Ishikawa (cell line): Measurements from ENCODE around the gene NSMCE1.

Experiments used
- CEBPB ChIP-seq: IDR thresholded peaks from 2 replicates; pipeline ENCODE4 v1.6.1; 2012
- CREB1 ChIP-seq: IDR thresholded peaks from 2 replicates; pipeline ENCODE4 v1.6.1; 2012; ENCODE audit warnings: low read depth
- EGR1 ChIP-seq: IDR thresholded peaks from 2 replicates; pipeline ENCODE4 v1.6.1; 2012
- EP300 ChIP-seq: IDR thresholded peaks from 2 replicates; pipeline ENCODE4 v1.6.1; 2012; ENCODE audit warnings: borderline replicate concordance
- FOXM1 ChIP-seq: IDR thresholded peaks from 2 replicates; pipeline ENCODE4 v1.6.1; 2012; ENCODE audit warnings: low read depth, borderline replicate concordance
- MAX ChIP-seq: IDR thresholded peaks from 2 replicates; pipeline ENCODE4 v1.6.1; 2012
- NFIC ChIP-seq: IDR thresholded peaks from 2 replicates; pipeline ENCODE4 v1.6.1; 2012
- RAD21 ChIP-seq: IDR thresholded peaks from 2 replicates; pipeline ENCODE4 v1.6.1; 2012; ENCODE audit warnings: low read depth
- TAF1 ChIP-seq: IDR thresholded peaks from 2 replicates; pipeline ENCODE4 v1.6.1; 2012; ENCODE audit warnings: low read depth, mild to moderate bottlenecking
- TCF12 ChIP-seq: IDR thresholded peaks from 2 replicates; pipeline ENCODE4 v1.6.1; 2012; ENCODE audit warnings: low read depth
- TEAD4 ChIP-seq: IDR thresholded peaks from 2 replicates; pipeline ENCODE4 v1.6.1; 2012
- YY1 ChIP-seq: IDR thresholded peaks from 2 replicates; pipeline ENCODE4 v1.6.1; 2012; ENCODE audit warnings: low read depth
- ZBTB7A ChIP-seq: IDR thresholded peaks from 2 replicates; pipeline ENCODE4 v1.6.1; 2012; ENCODE audit warnings: low read depth
- TF ChIP-seq, protein P1 (sequence below): IDR thresholded peaks from 2 replicates; pipeline ENCODE4 v1.6.1; 2012
- TF ChIP-seq, protein P2 (sequence below): IDR thresholded peaks from 2 replicates; pipeline ENCODE4 v1.6.1; 2012; ENCODE audit warnings: low read depth, mild to moderate bottlenecking

Gene NSMCE1

DNA sequence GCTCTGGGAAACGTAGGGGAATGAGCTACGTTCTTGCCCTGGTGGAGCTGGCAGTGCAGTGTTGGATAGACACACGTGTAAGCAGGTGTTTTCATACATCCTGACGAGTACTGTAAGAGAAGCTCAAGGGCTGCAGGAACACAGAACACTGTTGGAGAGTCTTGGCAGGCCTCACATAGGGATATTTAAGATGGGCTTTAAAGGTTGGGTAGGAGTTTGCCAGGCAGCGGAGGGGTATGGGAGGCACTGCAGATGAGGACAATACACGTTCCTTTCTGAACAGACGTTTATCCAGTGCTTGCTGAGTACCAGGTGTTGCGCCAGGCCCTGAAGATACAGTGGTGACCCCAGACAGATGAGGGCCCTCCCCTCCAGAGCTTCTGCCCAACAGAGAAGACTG is 59.0 kb downstream of the NSMCE1 start:
- no peak for TF ChIP-seq MAX
- no peak for TF ChIP-seq TEAD4
- no peak for TF ChIP-seq YY1
- TF ChIP-seq EGR1 = no peak
- TF ChIP-seq, protein P1, sequence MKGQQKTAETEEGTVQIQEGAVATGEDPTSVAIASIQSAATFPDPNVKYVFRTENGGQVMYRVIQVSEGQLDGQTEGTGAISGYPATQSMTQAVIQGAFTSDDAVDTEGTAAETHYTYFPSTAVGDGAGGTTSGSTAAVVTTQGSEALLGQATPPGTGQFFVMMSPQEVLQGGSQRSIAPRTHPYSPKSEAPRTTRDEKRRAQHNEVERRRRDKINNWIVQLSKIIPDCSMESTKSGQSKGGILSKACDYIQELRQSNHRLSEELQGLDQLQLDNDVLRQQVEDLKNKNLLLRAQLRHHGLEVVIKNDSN = no peak
- no peak for TF ChIP-seq EP300
- no peak for TF ChIP-seq ZBTB7A
- TF ChIP-seq TCF12 = no peak
- no peak for TF ChIP-seq TAF1
- no peak for TF ChIP-seq CEBPB

DNA sequence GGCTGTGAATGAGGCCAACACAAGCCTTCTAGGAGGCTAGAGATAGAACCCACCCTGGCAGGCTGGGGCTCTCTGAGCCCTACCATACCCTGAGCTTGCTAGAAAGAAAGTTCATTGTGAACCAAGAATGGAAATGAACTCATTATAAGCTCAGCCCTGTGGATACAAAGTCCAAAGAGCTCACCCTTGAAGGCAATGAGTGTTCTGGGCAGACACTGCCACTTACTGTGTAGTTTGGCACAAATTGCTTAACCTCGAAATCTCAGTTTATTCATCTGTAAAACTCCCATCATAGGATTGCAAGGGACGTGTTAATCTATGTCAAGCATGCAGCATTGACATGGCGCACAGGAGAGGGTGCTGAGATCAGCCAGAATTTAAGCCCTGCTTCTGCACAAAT is 59.8 kb downstream of the NSMCE1 start:
- no peak for TF ChIP-seq YY1
- no peak for TF ChIP-seq FOXM1
- TF ChIP-seq, protein P1 = no peak
- TF ChIP-seq TAF1 = no peak
- TF ChIP-seq ZBTB7A = no peak
- no peak for TF ChIP-seq RAD21
- TF ChIP-seq CEBPB = no peak
- no peak for TF ChIP-seq MAX
- TF ChIP-seq NFIC = no peak
- TF ChIP-seq, protein P2, sequence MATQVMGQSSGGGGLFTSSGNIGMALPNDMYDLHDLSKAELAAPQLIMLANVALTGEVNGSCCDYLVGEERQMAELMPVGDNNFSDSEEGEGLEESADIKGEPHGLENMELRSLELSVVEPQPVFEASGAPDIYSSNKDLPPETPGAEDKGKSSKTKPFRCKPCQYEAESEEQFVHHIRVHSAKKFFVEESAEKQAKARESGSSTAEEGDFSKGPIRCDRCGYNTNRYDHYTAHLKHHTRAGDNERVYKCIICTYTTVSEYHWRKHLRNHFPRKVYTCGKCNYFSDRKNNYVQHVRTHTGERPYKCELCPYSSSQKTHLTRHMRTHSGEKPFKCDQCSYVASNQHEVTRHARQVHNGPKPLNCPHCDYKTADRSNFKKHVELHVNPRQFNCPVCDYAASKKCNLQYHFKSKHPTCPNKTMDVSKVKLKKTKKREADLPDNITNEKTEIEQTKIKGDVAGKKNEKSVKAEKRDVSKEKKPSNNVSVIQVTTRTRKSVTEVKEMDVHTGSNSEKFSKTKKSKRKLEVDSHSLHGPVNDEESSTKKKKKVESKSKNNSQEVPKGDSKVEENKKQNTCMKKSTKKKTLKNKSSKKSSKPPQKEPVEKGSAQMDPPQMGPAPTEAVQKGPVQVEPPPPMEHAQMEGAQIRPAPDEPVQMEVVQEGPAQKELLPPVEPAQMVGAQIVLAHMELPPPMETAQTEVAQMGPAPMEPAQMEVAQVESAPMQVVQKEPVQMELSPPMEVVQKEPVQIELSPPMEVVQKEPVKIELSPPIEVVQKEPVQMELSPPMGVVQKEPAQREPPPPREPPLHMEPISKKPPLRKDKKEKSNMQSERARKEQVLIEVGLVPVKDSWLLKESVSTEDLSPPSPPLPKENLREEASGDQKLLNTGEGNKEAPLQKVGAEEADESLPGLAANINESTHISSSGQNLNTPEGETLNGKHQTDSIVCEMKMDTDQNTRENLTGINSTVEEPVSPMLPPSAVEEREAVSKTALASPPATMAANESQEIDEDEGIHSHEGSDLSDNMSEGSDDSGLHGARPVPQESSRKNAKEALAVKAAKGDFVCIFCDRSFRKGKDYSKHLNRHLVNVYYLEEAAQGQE = no peak
- TF ChIP-seq EGR1 = no peak
- no peak for TF ChIP-seq CREB1
- no peak for TF ChIP-seq TCF12

DNA sequence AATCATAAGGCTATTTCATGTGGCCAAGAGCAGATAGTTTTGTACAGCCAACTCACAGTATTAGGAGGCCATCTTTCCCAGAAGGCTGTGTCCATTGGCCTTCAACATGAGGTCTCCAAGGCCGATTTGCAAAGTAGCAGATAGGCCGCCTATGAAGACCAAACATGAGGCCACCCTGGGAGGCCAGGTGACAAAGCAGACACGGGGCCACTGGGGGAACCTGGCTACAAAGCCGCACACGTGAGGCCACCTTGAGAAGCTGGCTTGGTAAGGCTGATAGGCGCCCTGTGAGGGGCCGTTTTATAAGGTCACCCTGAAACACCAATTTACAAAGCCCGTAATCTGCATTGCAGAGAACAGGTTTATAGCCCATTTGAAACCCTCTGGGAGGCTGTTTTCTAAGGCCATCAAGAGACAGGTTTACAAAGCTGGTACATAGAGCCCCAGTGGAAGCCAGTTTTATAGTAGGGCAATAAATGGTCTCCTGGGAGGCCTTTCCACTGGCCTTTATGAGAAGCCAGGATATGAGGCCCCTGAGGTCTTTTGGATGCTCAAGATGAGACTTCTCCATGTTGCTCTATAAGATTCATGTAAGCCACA is 60.4 kb downstream of the NSMCE1 start:
- TF ChIP-seq FOXM1 (no peak), CEBPB (no peak), EGR1 (no peak), NFIC (no peak), TEAD4 (no peak), RAD21 (no peak), ZBTB7A (no peak), EP300 (no peak), TCF12 (no peak), CREB1 (no peak), TAF1 (no peak), YY1 (no peak), MAX (no peak)
- TF ChIP-seq, protein P1 = no peak
- TF ChIP-seq, protein P2 = no peak

DNA sequence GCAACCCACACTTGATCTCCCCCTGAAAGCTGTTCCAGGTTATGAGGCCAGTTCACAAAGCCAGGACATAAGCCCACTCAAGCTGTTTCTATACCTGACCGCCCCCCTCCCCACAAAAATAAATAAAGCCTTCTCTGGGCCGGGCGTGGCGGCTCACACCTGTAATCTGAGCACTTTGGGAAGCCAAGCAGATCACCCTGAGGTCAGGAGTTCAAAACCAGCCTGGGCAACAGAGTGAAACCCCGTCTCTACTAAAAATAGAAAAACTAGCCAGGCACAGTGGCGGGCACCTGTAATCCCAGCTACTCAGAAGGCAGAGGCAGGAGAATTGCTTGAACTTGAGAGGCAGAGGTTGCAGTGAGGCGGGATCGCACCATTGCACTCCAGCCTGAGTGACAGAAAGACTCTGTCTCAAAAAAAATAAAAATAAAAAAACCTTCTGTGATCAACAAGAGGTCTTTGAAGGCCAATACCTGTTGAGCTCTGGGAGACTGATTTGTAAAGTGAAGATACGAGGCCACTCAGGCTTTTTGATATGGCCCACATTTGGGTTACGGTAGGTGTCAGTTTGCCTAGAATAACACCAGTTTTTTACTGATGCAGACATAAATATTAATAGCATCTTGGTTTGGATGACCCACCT is 63.0 kb downstream of the NSMCE1 start:
- TF ChIP-seq RAD21 (no peak), TEAD4 (no peak), EGR1 (no peak), YY1 (no peak), MAX (no peak), CREB1 (no peak), ZBTB7A (no peak), TAF1 (no peak), TCF12 (no peak), FOXM1 (no peak), EP300 (no peak), NFIC (no peak)
- TF ChIP-seq, protein P1 = no peak
- TF ChIP-seq, protein P2 = no peak
